Measurements from ENCODE around the gene SNX13. TPM values are rescaled to one million over a fixed set of nuclear protein-coding genes. Genes with fewer than 3 reads are reported as not detected.

SNX13 gene
- 36.6 and 41.8 TPM in 2 replicates for total RNA-seq (2022)
- Bru-seq, nascent RNA, result percentile 88 among the genes with signal in this experiment
- percentile 81 among the genes with signal in this experiment for BruChase-seq, experiment 1, labeled RNA remaining after a 2-hour chase
- BruChase-seq, experiment 2, labeled RNA remaining after a 6-hour chase, result percentile 72 among the genes with signal in this experiment
- long read RNA-seq, full-length matches to known transcripts, result 27 of 43 reads
- long read RNA-seq, partial matches to known transcripts, result 2 of 43 reads
- long read RNA-seq, other reads (novel, unspliced or antisense), result 14 of 43 reads

GRCh38 chr7:17940302-17940883, at the start of gene SNX13:
SNX13 (minus strand) TSS chr7:17940494; CDS start chr7:17940295, 199 bp downstream.
- no TSS peak for BruUV-seq (replicated peaks)
- intact Hi-C loops (cut with micrococcal nuclease; ENCODE audit: unreplicated experiment), result loop anchor here (1.0 to 10.0 kb wide), 3 partner anchors 29 to 236 kb away; no protein-coding TSS in a partner anchor
- H3K36me3 ChIP-seq (ENCODE audit: control insufficient read depth, insufficient read depth, low read length), result no peaks in the 10 kb centered on the region
- H3K4me1 ChIP-seq, result 0 out of 2 replicates have a peak, but pooled peaks cover 8% of the 10 kb centered on the region
- peaks cover 24% of the 10 kb centered on the region for H3K4me1 Mint-ChIP-seq (ENCODE audit: low read depth, unreplicated experiment)
- peak; percentile 25 to 27 for TF ChIP-seq CTCF (IDR thresholded peaks at IDR 0.05; ENCODE audit: insufficient read depth in 1 of 2, low read depth in 1 of 2, low read length in 1 of 2, severe bottlenecking in 1 of 2, unreplicated experiment in 1 of 2)
- peak within 1 kb of the TSS; percentile 100 for H3K4me3 Mint-ChIP-seq (ENCODE audit: unreplicated experiment)
- POLR2A ChIA-PET, result no interaction called here
- no peaks in the 10 kb centered on the region for H3K27me3 ChIP-seq (replicated peaks; ENCODE audit: control insufficient read depth, insufficient read depth, low read length)
- no peaks in the 10 kb centered on the region for H3K9me3 ChIP-seq
- H3K27me3 Mint-ChIP-seq (ENCODE audit: insufficient read depth, unreplicated experiment), result no peaks in the 10 kb centered on the region
- peak within 1 kb of the TSS; percentile 100 for H3K27ac Mint-ChIP-seq (ENCODE audit: unreplicated experiment)
- DNase-seq, result peak; percentile 95 to 96
- CTCF ChIA-PET, result no interaction called here
- peaks cover 19% of the 10 kb centered on the region for H3K36me3 Mint-ChIP-seq (ENCODE audit: insufficient read depth, unreplicated experiment)
- peak within 1 kb of the TSS; percentile 99 for H3K4me3 ChIP-seq (ENCODE audit: low read depth, low read length)
- no peaks in the 10 kb centered on the region for H3K9me3 Mint-ChIP-seq (ENCODE audit: unreplicated experiment)

GRCh38 chr7:17989546-17989945, 49.3 kb upstream of the SNX13 start:
- Mint-ChIP-seq H3K27ac (ENCODE audit: unreplicated experiment) (no peak overlapping the region), H3K4me3 (ENCODE audit: unreplicated experiment) (no peak overlapping the region), H3K36me3 (ENCODE audit: insufficient read depth, unreplicated experiment) (no peaks in the 10 kb centered on the region), H3K4me1 (ENCODE audit: low read depth, unreplicated experiment) (peaks cover 6% of the 10 kb centered on the region), H3K27me3 (ENCODE audit: insufficient read depth, unreplicated experiment) (no peaks in the 10 kb centered on the region), H3K9me3 (ENCODE audit: unreplicated experiment) (no peaks in the 10 kb centered on the region)
- Histone ChIP-seq H3K9me3 (no peaks in the 10 kb centered on the region), H3K4me3 (ENCODE audit: low read depth, low read length) (no peak overlapping the region), H3K36me3 (ENCODE audit: control insufficient read depth, insufficient read depth, low read length) (no peaks in the 10 kb centered on the region), H3K27me3 (replicated peaks; ENCODE audit: control insufficient read depth, insufficient read depth, low read length) (no peaks in the 10 kb centered on the region), H3K4me1 (no peaks in the 10 kb centered on the region)
- intact Hi-C loops (cut with micrococcal nuclease; ENCODE audit: unreplicated experiment), result no loop called here
- TF ChIP-seq CTCF (IDR thresholded peaks at IDR 0.05; ENCODE audit: insufficient read depth in 1 of 2, low read depth in 1 of 2, low read length in 1 of 2, severe bottlenecking in 1 of 2, unreplicated experiment in 1 of 2), result no peak
- ChIA-PET CTCF (no interaction called here), POLR2A (no interaction called here)
- no TSS peak for BruUV-seq (replicated peaks)
- no peak for DNase-seq

- POLR2A ChIA-PET, result no interaction called here
- no peak overlapping the region for H3K27ac Mint-ChIP-seq (ENCODE audit: unreplicated experiment)
- Histone ChIP-seq H3K36me3 (ENCODE audit: control insufficient read depth, insufficient read depth, low read length) (no peaks in the 10 kb centered on the region), H3K9me3 (no peaks in the 10 kb centered on the region), H3K27me3 (replicated peaks; ENCODE audit: control insufficient read depth, insufficient read depth, low read length) (no peaks in the 10 kb centered on the region), H3K4me1 (no peaks in the 10 kb centered on the region), H3K4me3 (ENCODE audit: low read depth, low read length) (no peak overlapping the region)
- BruUV-seq (replicated peaks), result no TSS peak
- CTCF ChIA-PET, result no interaction called here
- H3K27me3 Mint-ChIP-seq (ENCODE audit: insufficient read depth, unreplicated experiment), result no peaks in the 10 kb centered on the region
- TF ChIP-seq CTCF (IDR thresholded peaks at IDR 0.05; ENCODE audit: insufficient read depth in 1 of 2, low read depth in 1 of 2, low read length in 1 of 2, severe bottlenecking in 1 of 2, unreplicated experiment in 1 of 2), result no peak
- intact Hi-C loops (cut with micrococcal nuclease; ENCODE audit: unreplicated experiment), result no loop called here
- H3K4me3 Mint-ChIP-seq (ENCODE audit: unreplicated experiment), result no peak overlapping the region
- H3K9me3 Mint-ChIP-seq (ENCODE audit: unreplicated experiment), result no peaks in the 10 kb centered on the region
- peaks cover 6% of the 10 kb centered on the region for H3K4me1 Mint-ChIP-seq (ENCODE audit: low read depth, unreplicated experiment)
- no peaks in the 10 kb centered on the region for H3K36me3 Mint-ChIP-seq (ENCODE audit: insufficient read depth, unreplicated experiment)
- DNase-seq, result no peak
Observed at GRCh38 chr7:17988858-17989257, 48.6 kb upstream of the SNX13 start.

Measured in Caco-2 (cell line).